Stimulated activated effector memory CD8-positive, alpha-beta T cell treated with anti-CD3 and anti-CD28 coated beads, Interleukin-12 subunit alpha, Interleukin-12 subunit beta, amount 100 ng/mL, for 72 hours (primary cell): ENCODE data around the gene LY9.

Experiments
- ATAC-seq: fragments of 150-1000 bp; cut with Tn5 transposase; 2 replicates; pipeline ENCODE4 v1.10.0; 2021
- DNase-seq, 2 donors: peaks; one replicate each; pipeline ENCODE4 v3.0.0; 2021 to 2022; ENCODE audit warnings: low spot score in 2 of 2
- H3K27ac Mint-ChIP-seq: one replicate; pipeline ENCODE4 v1.8.0; 2022; ENCODE audit warnings: mild to moderate bottlenecking, mixed read lengths
- H3K36me3 Mint-ChIP-seq: one replicate; pipeline ENCODE4 v1.8.0; 2022; ENCODE audit warnings: mild to moderate bottlenecking, mixed read lengths
- H3K4me1 Mint-ChIP-seq: one replicate; pipeline ENCODE4 v1.8.0; 2022; ENCODE audit warnings: mixed read lengths
- H3K4me3 Mint-ChIP-seq: one replicate; pipeline ENCODE4 v1.8.0; 2022; ENCODE audit warnings: mild to moderate bottlenecking, mixed read lengths
- H3K9me3 Mint-ChIP-seq: one replicate; pipeline ENCODE4 v1.8.0; 2022; ENCODE audit warnings: mixed read lengths

Gene LY9

GRCh38 chr1:160807738-160808137, 11.8 kb downstream of the LY9 start:
- peak overlapping the region; percentile 10 for H3K4me3 Mint-ChIP-seq
- H3K4me1 Mint-ChIP-seq, result peaks cover 78% of the 10 kb centered on the region
- no peak overlapping the region for H3K27ac Mint-ChIP-seq
- ATAC-seq (peak; percentile 12), DNase-seq (no peak)
- peaks cover 15% of the 10 kb centered on the region for H3K9me3 Mint-ChIP-seq
- no peaks in the 10 kb centered on the region for H3K36me3 Mint-ChIP-seq

GRCh38 chr1:160808289-160808688, 12.3 kb downstream of the LY9 start:
- no peak for ATAC-seq
- Mint-ChIP-seq H3K4me3 (no peak overlapping the region), H3K36me3 (no peaks in the 10 kb centered on the region)

GRCh38 chr1:160810486-160810885, 14.5 kb downstream of the LY9 start:
- Mint-ChIP-seq H3K4me3 (no peak overlapping the region), H3K36me3 (peaks cover 9% of the 10 kb centered on the region), H3K4me1 (peaks cover 80% of the 10 kb centered on the region), H3K9me3 (peaks cover 11% of the 10 kb centered on the region), H3K27ac (peak overlapping the region; percentile 48)
- DNase-seq, result no peak
- ATAC-seq, result no peak

More at GRCh38 chr1:160808289-160808688, 12.3 kb downstream of the LY9 start:
- H3K27ac Mint-ChIP-seq, result no peak overlapping the region
- no peak for DNase-seq
- peaks cover 82% of the 10 kb centered on the region for H3K4me1 Mint-ChIP-seq
- H3K9me3 Mint-ChIP-seq, result peaks cover 15% of the 10 kb centered on the region

GRCh38 chr1:160811147-160811546, 15.2 kb downstream of the LY9 start:
- Mint-ChIP-seq H3K4me1 (peaks cover 73% of the 10 kb centered on the region), H3K4me3 (no peak overlapping the region), H3K9me3 (peaks cover 8% of the 10 kb centered on the region), H3K27ac (no peak overlapping the region), H3K36me3 (peaks cover 9% of the 10 kb centered on the region)
- DNase-seq (no peak), ATAC-seq (no peak)

- Mint-ChIP-seq H3K4me3 (no peak overlapping the region), H3K27ac (peak overlapping the region; percentile 48), H3K4me1 (peaks cover 56% of the 10 kb centered on the region), H3K36me3 (peaks cover 13% of the 10 kb centered on the region), H3K9me3 (no peaks in the 10 kb centered on the region)
- DNase-seq (no peak), ATAC-seq (peak; percentile 99)
These were observed 17.2 kb downstream of the LY9 start for GRCh38 chr1:160813215-160813614.

GRCh38 chr1:160814316-160814715, 18.3 kb downstream of the LY9 start:
- H3K36me3 Mint-ChIP-seq, result peaks cover 19% of the 10 kb centered on the region
- ATAC-seq, result no peak
- peak overlapping the region; percentile 48 for H3K27ac Mint-ChIP-seq
- H3K4me1 Mint-ChIP-seq, result peaks cover 53% of the 10 kb centered on the region
- H3K4me3 Mint-ChIP-seq, result no peak overlapping the region
- no peaks in the 10 kb centered on the region for H3K9me3 Mint-ChIP-seq
- no peak for DNase-seq

GRCh38 chr1:160814856-160815255, 18.9 kb downstream of the LY9 start:
- Mint-ChIP-seq H3K4me1 (peaks cover 52% of the 10 kb centered on the region), H3K4me3 (no peak overlapping the region), H3K27ac (peak overlapping the region; percentile 48), H3K36me3 (peaks cover 22% of the 10 kb centered on the region), H3K9me3 (no peaks in the 10 kb centered on the region)
- no peak for DNase-seq
- no peak for ATAC-seq

GRCh38 chr1:160818207-160818937, 22.4 kb downstream of the LY9 start:
- H3K9me3 Mint-ChIP-seq, result no peaks in the 10 kb centered on the region
- peaks cover 22% of the 10 kb centered on the region for H3K36me3 Mint-ChIP-seq
- peak overlapping the region; percentile 91 for H3K27ac Mint-ChIP-seq
- no peak overlapping the region for H3K4me3 Mint-ChIP-seq
- H3K4me1 Mint-ChIP-seq, result peaks cover 22% of the 10 kb centered on the region
- DNase-seq (no peak), ATAC-seq (no peak)

- Mint-ChIP-seq H3K9me3 (no peaks in the 10 kb centered on the region), H3K27ac (peak overlapping the region; percentile 91), H3K36me3 (peaks cover 20% of the 10 kb centered on the region)
These were observed 23.2 kb downstream of the LY9 start for GRCh38 chr1:160819186-160819585.

GRCh38 chr1:160821627-160822026, 25.7 kb downstream of the LY9 start:
- DNase-seq (no peak), ATAC-seq (no peak)
- no peak overlapping the region for H3K4me3 Mint-ChIP-seq
- H3K4me1 Mint-ChIP-seq, result peaks cover 12% of the 10 kb centered on the region
- peak overlapping the region; percentile 29 for H3K27ac Mint-ChIP-seq
- H3K9me3 Mint-ChIP-seq, result no peaks in the 10 kb centered on the region
- H3K36me3 Mint-ChIP-seq, result peaks cover 20% of the 10 kb centered on the region

More at GRCh38 chr1:160819186-160819585, 23.2 kb downstream of the LY9 start:
- Mint-ChIP-seq H3K4me3 (no peak overlapping the region), H3K4me1 (peaks cover 14% of the 10 kb centered on the region)
- DNase-seq (no peak), ATAC-seq (no peak)

- Mint-ChIP-seq H3K36me3 (peaks cover 15% of the 10 kb centered on the region), H3K27ac (peak overlapping the region; percentile 72), H3K4me1 (peaks cover 8% of the 10 kb centered on the region), H3K4me3 (no peak overlapping the region), H3K9me3 (no peaks in the 10 kb centered on the region)
- ATAC-seq, result no peak
- no peak for DNase-seq
These were observed 27.3 kb downstream of the LY9 start for GRCh38 chr1:160823296-160823695.

GRCh38 chr1:160826546-160826945, 30.6 kb downstream of the LY9 start:
- H3K27ac Mint-ChIP-seq, result no peak overlapping the region
- peaks cover 15% of the 10 kb centered on the region for H3K4me1 Mint-ChIP-seq
- H3K36me3 Mint-ChIP-seq, result peaks cover 22% of the 10 kb centered on the region
- H3K9me3 Mint-ChIP-seq, result no peaks in the 10 kb centered on the region
- ATAC-seq (no peak), DNase-seq (no peak)
- H3K4me3 Mint-ChIP-seq, result no peak overlapping the region

- DNase-seq (peak in 1 of 2 donors; percentile 41), ATAC-seq (no peak)
- Mint-ChIP-seq H3K27ac (peak overlapping the region; percentile 85), H3K36me3 (peaks cover 22% of the 10 kb centered on the region), H3K4me1 (peaks cover 13% of the 10 kb centered on the region), H3K4me3 (no peak overlapping the region), H3K9me3 (no peaks in the 10 kb centered on the region)
These were observed 31.4 kb downstream of the LY9 start for GRCh38 chr1:160827418-160827817.

- ATAC-seq, result no peak
- Mint-ChIP-seq H3K9me3 (no peaks in the 10 kb centered on the region), H3K36me3 (peaks cover 22% of the 10 kb centered on the region), H3K4me1 (peaks cover 30% of the 10 kb centered on the region), H3K4me3 (no peak overlapping the region), H3K27ac (peak overlapping the region; percentile 55)
- no peak for DNase-seq
These were observed 33.8 kb downstream of the LY9 start for GRCh38 chr1:160829766-160830165.

GRCh38 chr1:160830321-160831153, 34.6 kb downstream of the LY9 start:
- ATAC-seq, result peak; percentile 88
- peak; percentile 60 to 86 for DNase-seq
- H3K9me3 Mint-ChIP-seq, result no peaks in the 10 kb centered on the region
- peaks cover 38% of the 10 kb centered on the region for H3K4me1 Mint-ChIP-seq
- H3K27ac Mint-ChIP-seq, result peak overlapping the region; percentile 55
- H3K36me3 Mint-ChIP-seq, result peaks cover 19% of the 10 kb centered on the region
- H3K4me3 Mint-ChIP-seq, result no peak overlapping the region
